HCT116 (cell line): ENCODE measurements around the gene YOD1. TPM values are rescaled to one million over a fixed set of nuclear protein-coding genes. Genes with fewer than 3 reads are reported as not detected.

Experiments used
- ATAC-seq: fragments of 200-7000 bp; cut with Tn5 transposase; 2 replicates; pipeline ENCODE4 v1.9.1; 2020; ENCODE audit warnings: mild to moderate bottlenecking, moderate library complexity
- BruUV-seq: library from RNA; stranded (reverse); fragments of 400-500 nt; replicated peaks from 2 replicates; lab custom pipeline; 2021; lab: Mats Ljungman, UMichigan
- CTCF ChIA-PET: fragments of 300-600 bp; sonication (Branson Sonifier 250); formaldehyde crosslinking; loops from one replicate; lab custom pipeline; 2021; ENCODE audit warnings: antibody characterized with exemption; lab: Charles Lee
- POLR2A ChIA-PET: fragments of 300-600, 350-600 bp; sonication (Branson Sonifier 250); formaldehyde crosslinking; loops from one replicate; lab custom pipeline; 2021; ENCODE audit warnings: antibody characterized with exemption; lab: Charles Lee
- RAD21 ChIA-PET, 2 experiments: fragments of 300-600 bp; sonication (Branson Sonifier 250); formaldehyde crosslinking; loops; one replicate each; lab custom pipeline; 2023; ENCODE audit warnings: low total read pairs in 2 of 2; ENCODE audit not compliant: uncharacterized antibody in 2 of 2, unreplicated experiment in 2 of 2, low non-redundant PET in 1 of 2; lab: Charles Lee
- DNase-seq: peaks from one replicate; pipeline ENCODE4 v3.0.0-alpha.2; 2010; ENCODE audit warnings: low read depth, low spot score
- H2AFZ ChIP-seq: fragments of 200-600 bp; shearing (Covaris generic), sonication (generic); 2 replicates; pipeline ENCODE4 v1.6.1; 2017; ENCODE audit warnings: low read depth, mixed run types, mixed read lengths, antibody characterized with exemption, low read length; ENCODE audit not compliant: poor library complexity, severe bottlenecking
- H3K27ac ChIP-seq: 2 replicates; pipeline ENCODE4 v1.5.1; 2012; ENCODE audit warnings: low read depth, low read length
- H3K27me3 ChIP-seq: fragments of 200-600 bp; sonication (generic); 2 replicates; pipeline ENCODE4 v1.6.1; 2016; ENCODE audit warnings: mixed run types, low read length, mixed read lengths; ENCODE audit not compliant: insufficient read depth
- H3K36me3 ChIP-seq, 2 experiments: fragments of 200-500 bp in 1 of 2; fragments of 200-600 bp in 1 of 2; sonication (Bioruptor generic) in 1 of 2; sonication (generic) in 1 of 2; 2 replicates each; pipeline versions ENCODE4 v1.5.1 to v1.6.1; 2014 to 2016; ENCODE audit warnings: low read length in 2 of 2, inconsistent platforms in 1 of 2, mixed read lengths in 1 of 2, mixed run types in 1 of 2; ENCODE audit not compliant: insufficient read depth in 2 of 2, control insufficient read depth in 1 of 2
- H3K4me1 ChIP-seq, 2 experiments: fragments of 200-600 bp in 1 of 2; sonication (generic) in 1 of 2; 2 replicates each; pipeline versions ENCODE4 v1.5.1 to v1.6.1; 2012 to 2017; ENCODE audit warnings: low read length in 2 of 2, inconsistent platforms in 1 of 2, mild to moderate bottlenecking in 1 of 2, mixed read lengths in 1 of 2, mixed run types in 1 of 2, moderate library complexity in 1 of 2; ENCODE audit not compliant: insufficient read depth in 2 of 2, control insufficient read depth in 1 of 2
- H3K4me2 ChIP-seq: fragments of 200-600 bp; sonication (generic); 2 replicates; pipeline ENCODE4 v1.6.1; 2017; ENCODE audit warnings: mixed run types, low read length, mixed read lengths
- H3K4me3 ChIP-seq, 2 experiments: fragments of 200-600 bp in 1 of 2; sonication (generic) in 1 of 2; replicated peaks in 1 of 2; 2 replicates each; pipeline ENCODE4 v1.5.1; 2011 to 2016; ENCODE audit warnings: low read length in 2 of 2, control low read depth in 1 of 2, low read depth in 1 of 2, mild to moderate bottlenecking in 1 of 2, mixed read lengths in 1 of 2, mixed run types in 1 of 2
- H3K79me2 ChIP-seq: fragments of 200-600 bp; sonication (generic); 2 replicates; pipeline ENCODE4 v1.6.1; 2017; ENCODE audit warnings: mild to moderate bottlenecking, mixed run types, low read length, moderate library complexity, mixed read lengths; ENCODE audit not compliant: insufficient read depth
- H3K9ac ChIP-seq: fragments of 200-600 bp; sonication (generic); 2 replicates; pipeline ENCODE4 v1.6.1; 2016; ENCODE audit warnings: low read length, mixed read lengths
- H3K9me2 ChIP-seq: fragments of 200-600 bp; sonication (generic), shearing (Covaris generic); 2 replicates; pipeline ENCODE4 v1.6.1; 2017; ENCODE audit warnings: mixed run types, mild to moderate bottlenecking, moderate library complexity; ENCODE audit not compliant: insufficient read depth
- H3K9me3 ChIP-seq, 2 experiments: fragments of 200-500 bp in 1 of 2; fragments of 200-600 bp in 1 of 2; sonication (Bioruptor generic) in 1 of 2; sonication (generic) in 1 of 2; 2 replicates each; pipeline ENCODE4 v1.6.1; 2014 to 2017; ENCODE audit warnings: low read length in 2 of 2, mixed read lengths in 2 of 2, inconsistent platforms in 1 of 2, low read depth in 1 of 2, mild to moderate bottlenecking in 1 of 2, mixed run types in 1 of 2, moderate library complexity in 1 of 2; ENCODE audit not compliant: control insufficient read depth in 1 of 2, insufficient read depth in 1 of 2
- H4K20me1 ChIP-seq: fragments of 200-600 bp; sonication (generic), shearing (Covaris generic); 2 replicates; pipeline ENCODE4 v1.6.1; 2017; ENCODE audit warnings: mixed run types, mild to moderate bottlenecking, moderate library complexity; ENCODE audit not compliant: insufficient read depth
- CBX3 ChIP-seq: IDR thresholded peaks from 2 replicates; pipeline ENCODE4 v1.6.1; 2012; ENCODE audit warnings: low read depth
- CEBPB ChIP-seq: IDR thresholded peaks from 2 replicates; pipeline ENCODE4 v1.6.1; 2012; ENCODE audit warnings: low read depth
- CTCF ChIP-seq, 3 experiments: fragments of 200-600 bp in 1 of 3; sonication (generic) in 1 of 3; IDR thresholded peaks in 2 of 3; conservative IDR thresholded peaks in 1 of 3; 2 replicates each; pipeline ENCODE4 v1.5.1; 2012 to 2017; ENCODE audit warnings: low read depth in 2 of 3, low read length in 2 of 3, antibody characterized with exemption in 1 of 3, borderline replicate concordance in 1 of 3, control low read depth in 1 of 3, mild to moderate bottlenecking in 1 of 3, mixed read lengths in 1 of 3, mixed run types in 1 of 3, moderate library complexity in 1 of 3; ENCODE audit not compliant: insufficient read depth in 1 of 3
- EGR1 ChIP-seq: IDR thresholded peaks from 2 replicates; pipeline ENCODE4 v1.6.1; 2012; ENCODE audit warnings: low read depth
- ELF1 ChIP-seq: IDR thresholded peaks from 2 replicates; pipeline ENCODE4 v1.6.1; 2012; ENCODE audit warnings: low read depth, borderline replicate concordance
- EZH2 ChIP-seq: fragments of 200-600 bp; sonication (generic); IDR thresholded peaks from 2 replicates; pipeline ENCODE4 v1.6.1; 2017; ENCODE audit warnings: antibody characterized with exemption, mixed run types
- EZH2phosphoT487 ChIP-seq: fragments of 200-600 bp; IDR thresholded peaks from 2 replicates; pipeline ENCODE4 v1.6.1; 2018; ENCODE audit warnings: antibody characterized with exemption, borderline replicate concordance
- FOSL1 ChIP-seq: IDR thresholded peaks from 2 replicates; pipeline ENCODE4 v1.6.1; 2012; ENCODE audit warnings: low read depth
- JUND ChIP-seq: IDR thresholded peaks from 2 replicates; pipeline ENCODE4 v1.6.1; 2012
- MAX ChIP-seq: IDR thresholded peaks from 2 replicates; pipeline ENCODE4 v1.6.1; 2012
- POLR2A ChIP-seq: IDR thresholded peaks from 2 replicates; pipeline ENCODE4 v1.7.0; 2011; ENCODE audit warnings: borderline replicate concordance; ENCODE audit not compliant: insufficient read depth, insufficient read length; ENCODE audit errors: extremely low read depth
- RAD21 ChIP-seq: IDR thresholded peaks from 2 replicates; pipeline ENCODE4 v1.6.1; 2012; ENCODE audit warnings: low read depth, mild to moderate bottlenecking
- SIN3A ChIP-seq: IDR thresholded peaks from 2 replicates; pipeline ENCODE4 v1.6.1; 2012; ENCODE audit warnings: low read depth
- SP1 ChIP-seq: IDR thresholded peaks from 2 replicates; pipeline ENCODE4 v1.6.1; 2012; ENCODE audit warnings: low read depth
- SRF ChIP-seq: IDR thresholded peaks from 2 replicates; pipeline ENCODE4 v1.6.1; 2012; ENCODE audit warnings: low read depth
- YY1 ChIP-seq: IDR thresholded peaks from 2 replicates; pipeline ENCODE4 v1.6.1; 2011; ENCODE audit warnings: low read length, low read depth, moderate library complexity, mild to moderate bottlenecking; ENCODE audit not compliant: insufficient replicate concordance; ENCODE audit errors: extremely low read depth
- ZFX ChIP-seq: fragments of 450-650 bp; IDR thresholded peaks from 2 replicates; pipeline ENCODE4 v1.6.1; 2017
- intact Hi-C: fragments of 100-400 bp; cut with micrococcal nuclease; formaldehyde crosslinking; loops from 2 replicates; pipeline ENCODE4 v1.10.0; 2022
- total RNA-seq: library from RNA; stranded (reverse); gene quantifications from one replicate; pipeline ENCODE4 v1.2.1, GENCODE V29; 2021; ENCODE audit not compliant: unreplicated experiment
- TF ChIP-seq, protein P1 (sequence below): IDR thresholded peaks from 2 replicates; pipeline ENCODE4 v1.6.1; 2012
- TF ChIP-seq, protein P2 (sequence below): IDR thresholded peaks from 2 replicates; pipeline ENCODE4 v1.6.1; 2012; ENCODE audit warnings: low read depth

Gene YOD1
- total RNA-seq, 1 experiment from 2014 or later, result 13.6 TPM

DNA sequence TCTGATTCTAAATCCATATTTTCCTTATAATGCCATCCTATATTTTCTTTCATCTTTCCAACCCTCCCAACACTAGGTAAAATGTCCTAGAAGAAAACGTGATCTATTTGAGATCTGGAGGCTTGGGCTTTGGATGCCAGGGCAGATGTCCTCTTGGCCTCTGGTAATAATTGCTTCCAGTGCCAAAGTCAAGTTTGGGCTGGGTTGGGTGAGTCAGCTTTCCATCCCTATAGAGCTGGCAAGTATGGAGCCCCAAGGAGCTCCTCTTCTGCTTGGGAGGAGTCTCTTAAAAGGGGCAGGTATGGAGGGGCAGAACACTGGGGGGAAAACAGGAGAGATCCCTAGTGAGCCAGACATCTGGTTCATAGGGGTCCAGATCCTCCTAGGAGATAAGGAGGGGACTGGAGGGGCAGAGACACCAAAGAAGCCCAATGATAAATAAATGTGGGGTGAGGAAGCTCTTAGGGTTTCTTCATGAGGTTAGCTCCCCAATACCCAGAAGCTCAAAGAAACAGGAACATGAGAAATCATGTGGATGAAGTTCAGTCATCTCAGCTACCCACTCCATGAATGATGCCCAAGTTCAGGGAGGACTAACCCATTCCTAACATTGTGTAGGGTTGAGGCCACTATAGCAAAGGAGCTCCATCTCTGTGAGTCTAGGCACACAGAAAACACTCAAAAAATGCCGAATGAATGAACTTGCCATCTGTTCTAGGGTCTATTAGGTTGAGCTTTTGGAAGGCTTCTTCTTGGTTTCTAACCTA lies 21.9 kb downstream of the YOD1 start:
- DNase-seq, result no peak
- Histone ChIP-seq H3K27me3 (no peaks in the 10 kb centered on the region), H3K9ac (no peak overlapping the region), H4K20me1 (no peaks in the 10 kb centered on the region), H2AFZ (no peak overlapping the region), H3K79me2 (peaks cover 3% of the 10 kb centered on the region; the same call in 1 of the 2 replicates), H3K36me3 (no peaks in the 10 kb centered on the region)
- ChIA-PET POLR2A (interaction anchor here (1.3 to 1.5 kb wide), 2 partner anchors 21 to 24 kb away, joined by 3 to 5 read pairs; partner anchors contain the start of gene PFKFB2), CTCF (no interaction called here)
- TF ChIP-seq SP1 (no peak), JUND (no peak), MAX (no peak), SIN3A (no peak), SRF (no peak), CTCF (IDR thresholded peaks at IDR 0.05 in 2 of 3, conservative IDR thresholded peaks at IDR 0.05 in 1 of 3; ENCODE audit: borderline replicate concordance in 1 of 3, insufficient read depth in 1 of 3, low read depth in 2 of 3, low read length in 2 of 3) (no peak), EGR1 (no peak), EZH2phosphoT487 (no peak), ZFX (no peak), CBX3 (no peak), YY1 (no peak), POLR2A (no peak), FOSL1 (no peak), EZH2 (no peak), RAD21 (no peak), ELF1 (no peak), CEBPB (no peak)
- TF ChIP-seq, protein P1, sequence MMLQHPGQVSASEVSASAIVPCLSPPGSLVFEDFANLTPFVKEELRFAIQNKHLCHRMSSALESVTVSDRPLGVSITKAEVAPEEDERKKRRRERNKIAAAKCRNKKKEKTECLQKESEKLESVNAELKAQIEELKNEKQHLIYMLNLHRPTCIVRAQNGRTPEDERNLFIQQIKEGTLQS, result no peak
- TF ChIP-seq, protein P2, sequence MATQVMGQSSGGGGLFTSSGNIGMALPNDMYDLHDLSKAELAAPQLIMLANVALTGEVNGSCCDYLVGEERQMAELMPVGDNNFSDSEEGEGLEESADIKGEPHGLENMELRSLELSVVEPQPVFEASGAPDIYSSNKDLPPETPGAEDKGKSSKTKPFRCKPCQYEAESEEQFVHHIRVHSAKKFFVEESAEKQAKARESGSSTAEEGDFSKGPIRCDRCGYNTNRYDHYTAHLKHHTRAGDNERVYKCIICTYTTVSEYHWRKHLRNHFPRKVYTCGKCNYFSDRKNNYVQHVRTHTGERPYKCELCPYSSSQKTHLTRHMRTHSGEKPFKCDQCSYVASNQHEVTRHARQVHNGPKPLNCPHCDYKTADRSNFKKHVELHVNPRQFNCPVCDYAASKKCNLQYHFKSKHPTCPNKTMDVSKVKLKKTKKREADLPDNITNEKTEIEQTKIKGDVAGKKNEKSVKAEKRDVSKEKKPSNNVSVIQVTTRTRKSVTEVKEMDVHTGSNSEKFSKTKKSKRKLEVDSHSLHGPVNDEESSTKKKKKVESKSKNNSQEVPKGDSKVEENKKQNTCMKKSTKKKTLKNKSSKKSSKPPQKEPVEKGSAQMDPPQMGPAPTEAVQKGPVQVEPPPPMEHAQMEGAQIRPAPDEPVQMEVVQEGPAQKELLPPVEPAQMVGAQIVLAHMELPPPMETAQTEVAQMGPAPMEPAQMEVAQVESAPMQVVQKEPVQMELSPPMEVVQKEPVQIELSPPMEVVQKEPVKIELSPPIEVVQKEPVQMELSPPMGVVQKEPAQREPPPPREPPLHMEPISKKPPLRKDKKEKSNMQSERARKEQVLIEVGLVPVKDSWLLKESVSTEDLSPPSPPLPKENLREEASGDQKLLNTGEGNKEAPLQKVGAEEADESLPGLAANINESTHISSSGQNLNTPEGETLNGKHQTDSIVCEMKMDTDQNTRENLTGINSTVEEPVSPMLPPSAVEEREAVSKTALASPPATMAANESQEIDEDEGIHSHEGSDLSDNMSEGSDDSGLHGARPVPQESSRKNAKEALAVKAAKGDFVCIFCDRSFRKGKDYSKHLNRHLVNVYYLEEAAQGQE, result no peak
- TF ChIP-seq, all 23 proteins: peak for 0
- intact Hi-C loops, result no loop called here
- BruUV-seq, result no TSS peak
- no peak for ATAC-seq
- H3K4me3 ChIP-seq, result no peak overlapping the region
- H3K4me1 ChIP-seq, result peaks cover 50 to 100% of the 10 kb centered on the region in 2 experiments
- no peaks in the 10 kb centered on the region for H3K9me3 ChIP-seq
- H3K4me2 ChIP-seq, result peak overlapping the region; percentile 68
- RAD21 ChIA-PET, result no interaction called here
- H3K9me2 ChIP-seq, result no peaks in the 10 kb centered on the region
- no peak overlapping the region for H3K27ac ChIP-seq
